K562 (cell line): Measurements from ENCODE around the gene ITGBL1. TPM values are rescaled to one million over a fixed set of nuclear protein-coding genes. Genes with fewer than 3 reads are reported as not detected.

Experiments used
- EP300 ChIP-seq: IDR thresholded peaks from 2 replicates; pipeline ENCODE4 v1.6.1; 2012; ENCODE audit warnings: low read length, improper control_type of control experiment
- GATAD2A ChIP-seq: fragments of 450-650 bp; IDR thresholded peaks from 2 replicates; pipeline ENCODE4 v1.6.1; 2017
- HDAC8 ChIP-seq: fragments of 450-650 bp; IDR thresholded peaks from 2 replicates; pipeline ENCODE4 v1.6.1; 2016; ENCODE audit warnings: mild to moderate bottlenecking, missing genetic modification characterization, moderate library complexity, missing compliant biosample characterization
- NR4A1 ChIP-seq, 2 experiments: fragments of 250-450 bp in 1 of 2; fragments of 450-650 bp in 1 of 2; sonication (Bioruptor Pico) in 1 of 2; IDR thresholded peaks; 2 replicates each; pipeline versions ENCODE4 v1.4.0 to v1.6.1; 2016 to 2020; ENCODE audit warnings: mild to moderate bottlenecking in 2 of 2, missing compliant biosample characterization in 1 of 2, missing genetic modification characterization in 1 of 2, moderate library complexity in 1 of 2
- U2AF2 ChIP-seq: fragments of 200-400 bp; formaldehyde crosslinking; optimal IDR thresholded peaks from 2 replicates; pipeline ENCODE3; 2017; ENCODE audit warnings: low read depth, mild to moderate bottlenecking, low read length
- polyA plus RNA-seq, 8 experiments: library from polyadenylated mRNA; depleted of rRNA in 4 of 8; stranded (reverse) in 5 of 8; unstranded in 3 of 8; fragments of >200 nt; fragmentation: Nextera tagmentation in 2 of 8; fragmentation: Illumina TruSeq in 1 of 8; extraction: Ambion mirVana in 2 of 8; extraction: Trizol in 1 of 8; gene quantifications; 2 replicates each; pipeline versions ENCODE4 v1.2.1 to v1.2.3, GENCODE V29; 2011 to 2014; ENCODE audit warnings: inconsistent platforms in 1 of 8, missing spikeins in 1 of 8
- total RNA-seq, 7 experiments: library from RNA; depleted of rRNA in 6 of 7; stranded (reverse); fragments of >200 nt in 6 of 7; fragmentation: Illumina TruSeq in 2 of 7; extraction: Trizol in 2 of 7; gene quantifications; 2 replicates each; pipeline versions ENCODE4 v1.2.1 to v1.2.3, GENCODE V29; 2011 to 2021; ENCODE audit warnings: low replicate concordance in 1 of 7
- TF ChIP-seq, protein P1 (sequence below): sonication (generic); formaldehyde crosslinking; IDR thresholded peaks from 2 replicates; pipeline ENCODE4 v1.8.0; 2022; ENCODE audit warnings: missing genetic modification reagents, mild to moderate bottlenecking, borderline replicate concordance
- TF ChIP-seq, protein P2 (sequence below): sonication (generic); formaldehyde crosslinking; IDR thresholded peaks from 2 replicates; pipeline ENCODE4 v1.8.1; 2022; ENCODE audit warnings: missing genetic modification reagents
- TF ChIP-seq, protein P3 (sequence below): fragments of 250-450 bp; sonication (Bioruptor Pico); IDR thresholded peaks from 2 replicates; pipeline ENCODE4 v1.5.0; 2021; ENCODE audit warnings: mild to moderate bottlenecking, moderate library complexity

ITGBL1 gene
- total and polyA plus RNA-seq, 9 of the 15 experiments (the other 6 are each of a cell fraction or from before 2014, with no cell fraction given): 0.04 to 0.73 (median 0.32) TPM; not detected in 1

DNA sequence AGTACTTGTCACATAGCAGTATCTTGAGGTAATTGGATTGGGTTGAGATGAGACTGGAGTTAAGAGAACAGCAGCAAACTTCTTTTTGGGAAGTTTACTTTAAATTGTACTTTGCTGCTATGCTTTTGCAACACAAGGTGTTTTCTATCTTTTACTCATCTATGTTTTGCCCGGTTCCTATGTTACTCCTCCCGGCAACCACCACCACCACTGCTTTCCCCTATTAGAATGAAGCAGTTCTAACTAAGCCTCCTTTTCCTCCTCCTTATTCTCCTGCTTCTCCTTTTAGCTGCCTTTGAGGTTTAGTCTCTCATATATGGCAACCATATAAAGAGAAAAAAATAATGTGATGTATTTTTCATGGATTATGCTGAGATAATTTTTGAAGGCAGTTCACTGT lies 233.5 kb downstream of the ITGBL1 start (continued):
- TF ChIP-seq, protein P1, sequence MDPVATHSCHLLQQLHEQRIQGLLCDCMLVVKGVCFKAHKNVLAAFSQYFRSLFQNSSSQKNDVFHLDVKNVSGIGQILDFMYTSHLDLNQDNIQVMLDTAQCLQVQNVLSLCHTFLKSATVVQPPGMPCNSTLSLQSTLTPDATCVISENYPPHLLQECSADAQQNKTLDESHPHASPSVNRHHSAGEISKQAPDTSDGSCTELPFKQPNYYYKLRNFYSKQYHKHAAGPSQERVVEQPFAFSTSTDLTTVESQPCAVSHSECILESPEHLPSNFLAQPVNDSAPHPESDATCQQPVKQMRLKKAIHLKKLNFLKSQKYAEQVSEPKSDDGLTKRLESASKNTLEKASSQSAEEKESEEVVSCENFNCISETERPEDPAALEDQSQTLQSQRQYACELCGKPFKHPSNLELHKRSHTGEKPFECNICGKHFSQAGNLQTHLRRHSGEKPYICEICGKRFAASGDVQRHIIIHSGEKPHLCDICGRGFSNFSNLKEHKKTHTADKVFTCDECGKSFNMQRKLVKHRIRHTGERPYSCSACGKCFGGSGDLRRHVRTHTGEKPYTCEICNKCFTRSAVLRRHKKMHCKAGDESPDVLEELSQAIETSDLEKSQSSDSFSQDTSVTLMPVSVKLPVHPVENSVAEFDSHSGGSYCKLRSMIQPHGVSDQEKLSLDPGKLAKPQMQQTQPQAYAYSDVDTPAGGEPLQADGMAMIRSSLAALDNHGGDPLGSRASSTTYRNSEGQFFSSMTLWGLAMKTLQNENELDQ (CRISPR knock-in tag): no peak
- TF ChIP-seq HDAC8 (tag) (no peak), U2AF2 (no peak), NR4A1 (CRISPR knock-in tag; IDR thresholded peaks at IDR 0.05) (no peak), NR4A1 (tag; IDR thresholded peaks at IDR 0.05) (no peak), EP300 (no peak), GATAD2A (no peak)
- TF ChIP-seq, protein P2, sequence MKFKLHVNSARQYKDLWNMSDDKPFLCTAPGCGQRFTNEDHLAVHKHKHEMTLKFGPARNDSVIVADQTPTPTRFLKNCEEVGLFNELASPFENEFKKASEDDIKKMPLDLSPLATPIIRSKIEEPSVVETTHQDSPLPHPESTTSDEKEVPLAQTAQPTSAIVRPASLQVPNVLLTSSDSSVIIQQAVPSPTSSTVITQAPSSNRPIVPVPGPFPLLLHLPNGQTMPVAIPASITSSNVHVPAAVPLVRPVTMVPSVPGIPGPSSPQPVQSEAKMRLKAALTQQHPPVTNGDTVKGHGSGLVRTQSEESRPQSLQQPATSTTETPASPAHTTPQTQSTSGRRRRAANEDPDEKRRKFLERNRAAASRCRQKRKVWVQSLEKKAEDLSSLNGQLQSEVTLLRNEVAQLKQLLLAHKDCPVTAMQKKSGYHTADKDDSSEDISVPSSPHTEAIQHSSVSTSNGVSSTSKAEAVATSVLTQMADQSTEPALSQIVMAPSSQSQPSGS: no peak
- TF ChIP-seq, protein P3, sequence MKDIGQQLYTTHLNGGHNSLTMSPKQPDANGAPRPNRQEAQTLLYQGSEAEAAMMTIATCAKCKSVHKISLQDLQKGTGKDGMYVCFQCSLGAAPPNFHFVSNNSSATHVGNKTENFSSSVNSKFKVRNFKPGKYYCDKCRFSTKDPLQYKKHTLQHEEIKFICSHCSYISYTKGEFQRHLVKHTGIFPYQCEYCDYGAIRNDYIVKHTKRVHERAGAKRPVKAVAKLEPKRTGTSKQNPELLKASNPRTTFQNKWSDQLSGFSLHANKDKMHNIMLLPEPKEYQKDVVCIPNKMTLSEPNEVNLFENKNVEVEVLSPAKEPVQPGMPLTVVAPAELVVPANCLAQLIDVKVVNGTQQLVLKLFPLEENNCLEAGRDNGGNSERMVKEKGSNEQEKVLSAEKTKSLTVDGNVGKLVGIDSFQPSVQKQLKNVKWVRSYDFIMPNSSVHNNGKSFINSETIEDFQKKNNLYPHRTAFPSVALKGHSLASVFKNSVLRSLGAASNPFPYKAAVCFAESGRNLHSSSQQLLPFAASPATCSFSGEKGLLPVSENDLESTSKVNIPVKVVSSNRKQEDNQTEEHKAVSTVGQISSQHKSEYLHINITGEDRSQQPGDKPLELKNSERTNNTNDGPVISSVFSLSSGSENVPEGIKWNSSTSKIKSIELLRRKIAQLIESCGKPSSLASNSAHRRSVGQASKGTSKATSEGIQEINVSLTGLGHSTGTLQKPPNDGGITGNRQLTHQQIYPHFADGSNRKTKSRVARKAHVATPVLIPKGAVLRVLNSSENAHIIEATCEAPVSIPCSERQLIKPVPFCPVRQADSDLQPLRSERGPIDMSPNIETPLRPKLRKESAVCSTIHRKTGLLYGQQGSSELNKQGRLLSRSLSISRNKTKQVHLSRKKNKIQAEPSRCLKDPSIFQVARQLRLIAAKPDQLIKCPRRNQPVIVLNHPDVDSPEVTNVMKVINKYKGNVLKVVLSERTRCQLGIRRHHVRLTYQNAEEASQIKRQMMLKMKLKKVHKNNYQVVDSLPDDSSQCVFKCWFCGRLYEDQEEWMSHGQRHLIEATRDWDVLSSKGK (CRISPR knock-in tag): no peak
